HG03558 (cell line): ENCODE data around the gene BLOC1S2.
"Not testable (repeated sequence)": the region's sequence is repeated elsewhere in the genome, so short reads cannot be mapped to it uniquely, and the experiment has no call there.

ENCODE experiments used
- ATAC-seq: cut with Tn5 transposase; IDR thresholded peaks from one replicate; pipeline ENCODE4 v1.9.1; 2021; ENCODE audit warnings: moderate number of reproducible peaks; ENCODE audit not compliant: unreplicated experiment; ENCODE audit errors: extremely low read depth

Gene BLOC1S2

DNA sequence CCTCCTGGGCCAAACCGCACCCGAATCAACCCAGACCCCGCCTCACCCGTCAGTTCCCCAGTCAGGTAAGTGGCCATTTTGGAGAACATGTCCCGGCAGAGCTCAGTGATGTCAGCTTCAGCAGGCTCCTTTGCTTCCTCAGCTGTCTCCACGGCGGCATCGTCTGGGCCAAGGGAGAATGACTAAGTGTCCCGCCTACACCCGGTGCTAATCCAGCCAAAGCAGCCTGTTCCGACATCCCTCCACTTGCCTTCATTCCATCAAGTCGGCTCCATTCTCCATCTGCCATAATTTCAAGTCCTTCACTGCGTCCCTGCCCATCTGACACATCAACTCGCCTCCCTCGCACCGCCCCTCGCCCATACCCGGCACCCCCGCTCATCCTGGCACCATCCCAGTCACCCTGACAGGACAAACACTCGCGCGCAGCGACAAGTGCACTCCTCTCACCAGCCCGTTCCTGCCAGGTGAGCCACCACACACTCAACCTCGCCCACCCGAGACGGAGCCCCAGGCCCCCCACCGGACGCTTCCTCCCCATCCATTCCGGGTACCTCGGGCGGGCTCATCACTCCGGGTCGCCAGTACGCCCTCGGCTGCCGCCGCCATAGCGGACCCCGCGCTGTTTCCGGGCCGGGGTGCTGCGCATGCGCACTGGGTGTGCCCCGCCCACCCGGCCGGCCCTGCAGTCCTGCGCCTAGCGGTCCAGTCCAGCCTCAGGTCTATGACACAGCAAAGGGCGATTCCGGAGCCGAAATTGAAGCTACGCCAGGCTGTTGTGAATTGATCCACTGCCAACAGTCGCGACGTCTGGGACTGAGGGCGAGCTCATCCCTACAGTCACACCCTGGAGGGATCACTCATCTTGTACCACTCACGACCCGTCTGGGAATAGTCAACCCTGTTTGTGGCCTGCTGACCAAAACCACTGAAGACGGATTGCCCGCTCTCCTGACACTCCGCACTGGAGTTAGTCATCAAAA is at the start of gene BLOC1S2:
Gene BLOC1S2 (minus strand): TSS at position 630 of the 983 bp plus-strand sequence. CDS start 21 bp downstream, at position 609.
- no peak for ATAC-seq

DNA sequence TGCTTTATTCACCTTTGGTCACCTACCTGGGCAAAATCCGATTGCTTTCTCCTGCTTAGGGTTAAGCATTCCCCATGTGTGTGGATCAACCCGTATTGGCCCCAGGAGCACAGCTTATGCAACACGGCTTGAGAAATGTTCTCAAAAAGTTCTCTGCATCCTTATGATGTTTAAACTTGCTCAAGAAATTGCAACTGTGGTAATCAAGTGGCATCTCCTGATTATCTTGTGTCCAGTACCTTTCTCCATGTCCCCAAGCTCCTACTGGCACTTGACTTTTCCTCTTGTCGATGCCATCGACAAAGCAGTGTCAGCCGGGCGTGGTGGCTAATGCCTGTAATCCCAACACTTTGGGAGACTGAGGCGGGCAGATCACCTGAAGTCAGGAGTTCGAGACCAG is 48.3 kb upstream of the BLOC1S2 start:
- ATAC-seq, result no peak

DNA sequence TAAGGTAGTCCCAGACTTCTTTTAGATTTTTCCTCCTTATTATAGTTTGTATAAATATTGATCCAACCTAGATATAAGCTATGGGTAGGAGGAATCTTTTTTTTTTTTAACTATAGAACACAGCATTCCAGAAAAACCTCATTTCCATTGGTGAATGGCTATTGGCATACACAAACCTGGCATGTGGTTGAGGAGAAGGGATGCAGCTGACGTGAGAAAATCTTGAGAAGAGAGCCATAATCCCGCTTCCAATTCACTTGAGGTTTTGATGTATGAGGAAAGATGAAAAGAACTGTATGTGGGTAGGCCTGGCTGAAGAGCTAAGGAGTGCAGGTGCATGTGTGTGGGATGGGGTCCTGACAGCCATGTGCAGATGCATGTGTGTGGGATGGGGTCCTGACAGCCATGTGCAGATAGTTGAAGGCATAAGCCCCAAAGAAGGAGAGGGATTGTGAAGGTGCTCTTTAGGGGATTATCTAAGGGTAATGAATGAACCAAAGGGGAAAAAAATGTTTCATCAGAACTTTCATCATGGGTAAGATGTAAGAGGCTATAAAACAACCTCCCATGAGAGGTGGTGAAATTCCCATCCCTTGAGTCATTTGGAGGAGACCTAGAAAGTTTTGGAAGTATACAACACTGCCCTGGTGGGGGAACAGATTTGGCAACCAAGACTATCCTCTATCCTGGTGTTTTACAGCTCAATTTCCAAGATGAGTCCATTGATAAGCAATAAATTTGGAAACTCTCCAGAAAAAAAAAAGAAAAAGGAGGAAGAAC is 47.4 kb upstream of the BLOC1S2 start:
- no peak for ATAC-seq

DNA sequence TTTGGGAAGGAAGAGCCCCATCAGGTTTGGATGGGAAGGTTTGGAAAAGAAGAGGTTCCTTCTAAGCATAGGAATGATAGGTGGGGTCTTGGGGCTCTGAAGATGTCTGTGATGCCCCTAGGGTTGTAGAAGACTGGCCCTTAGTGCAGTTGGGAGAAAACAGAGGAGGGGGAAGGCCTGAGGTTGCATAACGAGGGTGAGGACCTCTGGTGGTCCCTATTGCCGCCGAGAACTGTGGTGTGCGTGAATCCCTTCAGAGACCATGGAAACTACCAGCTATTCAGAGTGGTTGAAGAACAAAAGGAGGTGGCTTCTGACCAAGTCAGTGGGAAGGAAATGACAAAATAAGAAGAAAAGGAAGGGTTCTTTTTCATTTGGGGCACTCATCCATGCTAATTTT is 46.6 kb upstream of the BLOC1S2 start:
- ATAC-seq, result no peak

- ATAC-seq, result no peak
These were observed 43.6 kb upstream of the BLOC1S2 start, which contains the start of gene PKD2L1 for GRCh38 chr10:100330079-100330478. Gene PKD2L1, minus strand, starts transcription at chr10:100330228. Its CDS starts 125 bp downstream, at chr10:100330103.

GRCh38 chr10:100328198-100328597 is 41.7 kb upstream of the BLOC1S2 start:
- no peak for ATAC-seq

DNA sequence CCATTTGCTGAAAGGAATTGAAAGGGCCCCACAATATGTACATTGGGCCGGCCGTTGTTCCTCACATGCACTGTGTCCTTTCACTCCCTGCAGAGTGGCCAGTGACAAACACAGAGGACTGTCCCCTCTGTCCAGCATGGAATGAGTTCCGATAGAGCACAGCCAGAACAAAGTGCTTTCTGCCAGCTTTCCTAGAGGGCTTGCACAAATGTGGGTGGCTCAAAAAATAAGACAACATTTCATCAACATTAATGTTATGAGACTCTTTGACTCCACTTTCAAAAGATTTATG is 41.2 kb upstream of the BLOC1S2 start:
- no peak for ATAC-seq

DNA sequence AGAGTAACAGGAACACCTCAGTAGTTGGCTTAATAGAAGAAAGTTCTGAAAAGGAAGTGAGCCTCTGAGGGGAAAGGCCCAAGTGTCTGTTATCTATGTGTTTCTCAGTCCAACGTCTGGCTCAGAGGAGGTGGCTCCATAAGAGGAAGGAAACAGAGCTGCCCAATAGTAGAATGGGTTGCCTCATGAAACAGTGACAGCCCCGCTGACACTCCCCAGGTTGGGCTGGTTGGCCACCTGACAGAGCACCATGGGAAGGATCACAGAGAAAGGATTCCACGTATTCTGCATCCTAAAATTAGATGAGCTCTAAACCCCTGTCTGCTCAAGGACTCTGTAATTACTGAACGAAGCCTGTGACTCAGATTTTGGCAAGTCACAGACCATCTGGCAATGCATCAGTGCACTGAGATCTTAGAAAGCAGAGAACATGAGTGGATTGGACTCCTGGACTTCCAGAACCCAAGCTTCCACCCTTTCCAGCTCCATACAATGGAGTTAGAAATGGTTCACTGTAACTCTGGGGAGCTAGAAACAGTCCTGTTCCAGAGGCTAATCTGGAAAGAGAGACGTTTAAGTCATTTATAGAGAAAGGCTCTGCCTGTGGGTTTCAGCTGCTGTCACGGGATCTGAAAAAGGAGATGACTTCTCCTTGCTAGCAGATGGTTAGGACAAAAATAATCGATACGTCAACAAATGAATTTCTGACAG is 40.7 kb upstream of the BLOC1S2 start:
- peak; percentile 96 for ATAC-seq

DNA sequence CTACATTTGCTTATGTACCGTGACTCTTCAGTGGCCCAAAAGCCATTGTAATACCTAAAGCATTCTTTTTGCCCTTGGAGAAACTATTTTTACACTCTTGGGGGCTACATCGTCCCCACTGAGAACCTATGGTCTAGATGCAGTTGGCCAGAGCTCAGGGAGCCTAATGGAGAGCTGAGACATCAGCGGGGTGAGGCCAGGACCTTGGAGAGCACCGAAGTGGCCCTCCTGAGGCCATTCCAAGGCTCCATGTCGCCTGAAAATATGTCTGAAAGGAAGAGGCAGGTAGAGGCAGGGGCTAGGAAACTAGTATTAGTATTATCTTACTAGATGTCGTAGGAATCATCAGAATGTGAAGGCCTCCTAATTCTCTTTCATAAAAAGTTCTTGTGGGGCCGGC is 38.7 kb upstream of the BLOC1S2 start:
- ATAC-seq, result no peak

GRCh38 chr10:100319707-100320402 is 33.4 kb upstream of the BLOC1S2 start:
- no peak for ATAC-seq

DNA sequence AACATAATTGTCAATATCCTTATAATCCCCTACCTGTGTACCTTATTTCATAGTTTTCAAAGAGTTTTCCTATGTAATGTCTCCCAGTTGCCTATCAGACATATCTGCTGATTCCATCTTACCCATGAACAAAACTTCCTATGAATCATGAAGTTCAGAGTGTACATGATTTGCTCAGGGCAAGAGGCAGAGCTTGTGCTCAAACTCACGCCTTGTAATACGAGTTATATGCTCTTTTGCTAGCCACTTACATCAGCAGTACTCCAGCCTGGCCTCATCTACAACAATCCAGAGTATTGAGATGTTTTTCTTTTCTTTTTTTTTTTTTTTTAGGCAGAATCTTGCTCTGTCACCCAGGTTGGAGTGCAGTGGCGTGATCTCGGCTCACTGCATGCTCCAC is 31.7 kb upstream of the BLOC1S2 start:
- no peak for ATAC-seq

- ATAC-seq, result no peak
These were observed 29.1 kb upstream of the BLOC1S2 start for GRCh38 chr10:100315615-100316014.

DNA sequence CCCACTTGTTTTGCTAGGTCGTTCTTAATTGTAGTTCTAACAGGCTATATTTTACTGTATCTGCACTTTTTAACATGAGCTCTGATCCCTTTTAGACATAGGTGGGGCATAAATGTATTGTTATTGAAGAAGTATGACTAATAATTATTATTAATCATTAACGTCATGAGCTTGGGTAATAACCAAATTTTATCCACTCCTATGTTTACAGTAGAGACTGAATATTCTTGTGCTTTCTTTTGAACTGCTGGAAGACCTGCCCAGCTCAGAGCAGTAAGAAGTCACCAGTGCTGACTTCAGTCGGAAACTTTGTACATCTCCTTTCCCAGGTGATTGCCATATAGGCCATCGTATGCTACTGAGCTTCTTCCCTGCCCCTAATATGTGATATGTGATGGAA is 24.8 kb upstream of the BLOC1S2 start:
- no peak for ATAC-seq

GRCh38 chr10:100307684-100308083 is 21.2 kb upstream of the BLOC1S2 start:
- no peak for ATAC-seq

GRCh38 chr10:100306861-100307260 is 20.4 kb upstream of the BLOC1S2 start:
- ATAC-seq, result no peak

DNA sequence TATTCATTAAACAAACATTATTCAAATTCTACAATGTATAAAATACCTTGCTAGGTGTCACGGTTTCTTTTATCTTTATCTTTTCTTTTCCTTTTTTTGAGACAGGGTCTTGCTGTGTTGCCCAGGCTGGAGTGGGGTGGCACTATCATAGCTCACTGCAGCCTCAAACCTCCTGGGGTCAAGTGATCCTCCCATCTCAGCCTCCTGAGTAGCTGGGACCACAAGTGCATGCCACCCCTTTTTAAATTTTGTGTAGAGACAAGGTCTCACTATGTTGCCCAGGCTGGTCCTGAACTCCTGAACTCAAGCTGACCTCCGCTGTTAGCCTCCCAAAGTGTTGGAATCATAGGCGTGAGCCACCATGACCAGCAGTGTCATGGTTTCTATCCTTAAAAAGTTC is 17.9 kb upstream of the BLOC1S2 start:
- no peak for ATAC-seq

GRCh38 chr10:100303724-100304319 is 17.3 kb upstream of the BLOC1S2 start:
- no peak for ATAC-seq

DNA sequence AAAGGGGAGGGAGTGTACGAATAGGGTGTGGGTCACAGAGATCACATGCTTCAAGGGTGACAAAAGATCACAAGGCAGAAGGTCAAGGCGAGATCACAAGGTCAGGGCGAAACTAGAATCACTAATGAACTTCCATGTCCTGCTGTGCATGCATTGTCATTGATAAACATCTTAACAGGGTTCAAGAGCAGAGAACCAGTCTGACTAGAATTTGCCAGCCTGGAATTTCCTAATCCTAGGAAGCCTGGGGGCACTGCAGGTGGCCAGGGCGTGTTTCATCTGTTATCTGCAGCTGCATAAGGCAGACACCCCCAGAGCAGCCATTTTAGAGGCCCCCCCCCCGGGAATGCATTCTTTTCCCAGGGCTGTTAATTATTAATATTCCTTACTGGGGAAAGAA is 14.6 kb upstream of the BLOC1S2 start:
- ATAC-seq, result not testable (repeated sequence)

- ATAC-seq, result no peak
These were observed 10.8 kb upstream of the BLOC1S2 start for GRCh38 chr10:100297242-100297641.

- no peak for ATAC-seq
These were observed 6.6 kb upstream of the BLOC1S2 start for GRCh38 chr10:100293066-100293465.
